Activated CD4-positive, alpha-beta T cell treated with anti-CD3 and anti-CD28 coated beads, Interleukin-10, Interleukin-2, amounts not matched to agents 100 ng/mL and 50 ng/mL, durations not matched to agents 16 hours and 8 hours (primary cell): ENCODE measurements around the gene SCAMP4.
"Not testable (repeated sequence)": the region's sequence is repeated elsewhere in the genome, so short reads cannot be mapped to it uniquely, and the experiment has no call there.

Source experiments
- DNase-seq: peaks from one replicate; pipeline ENCODE4 v3.0.0-alpha.2; 2020

Gene SCAMP4

DNA sequence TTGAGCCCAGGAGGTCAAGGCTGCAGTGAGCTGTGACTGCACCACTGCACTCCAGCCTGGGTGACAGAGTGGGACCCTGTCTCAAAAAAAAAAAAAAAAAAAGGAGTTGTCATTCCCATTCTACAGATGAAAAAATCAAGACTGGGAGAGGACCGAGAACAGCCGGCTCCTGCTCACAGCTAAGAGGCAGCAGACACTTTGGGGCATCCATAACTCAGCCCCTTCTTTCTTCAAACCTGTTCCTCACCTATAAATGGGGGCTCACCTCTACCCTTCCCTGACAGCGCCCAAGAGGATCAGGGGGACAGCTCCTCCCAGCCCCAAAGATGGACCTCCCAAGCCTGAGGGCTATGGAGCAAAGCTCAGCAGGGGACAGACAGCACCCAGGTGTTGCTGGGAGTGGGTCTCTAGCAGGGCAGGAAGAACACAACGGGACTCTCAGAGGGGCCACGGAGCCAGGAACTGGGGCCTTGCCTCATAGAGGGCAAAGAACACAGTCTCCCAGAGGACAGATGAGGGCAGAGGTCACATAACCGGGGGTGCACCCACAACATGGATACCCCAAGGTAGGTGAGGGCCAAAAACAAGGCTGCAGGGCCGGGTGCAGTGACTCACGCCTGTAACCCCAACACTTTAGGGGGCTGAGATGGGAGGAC lies 38.4 kb upstream of the SCAMP4 start:
- DNase-seq = no peak

DNA sequence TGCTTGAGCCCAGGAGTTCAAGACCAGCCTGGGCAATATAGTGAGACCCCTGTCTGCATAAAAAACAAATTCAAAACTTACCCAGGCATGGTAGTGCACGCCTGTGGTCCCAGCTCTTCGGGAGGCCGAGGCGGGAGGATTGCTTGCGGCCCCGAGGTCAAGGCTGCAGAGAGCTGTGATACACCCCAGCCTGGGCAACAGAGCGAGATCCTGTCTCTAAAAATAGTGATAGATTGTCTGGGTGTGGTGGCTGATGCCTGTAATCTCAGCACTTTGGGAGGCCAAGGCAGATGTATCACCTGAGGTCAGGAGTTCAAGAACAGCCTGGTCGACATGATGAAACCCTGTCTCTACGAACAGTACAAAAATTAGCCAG lies 37.9 kb upstream of the SCAMP4 start:
- DNase-seq = no peak

DNA sequence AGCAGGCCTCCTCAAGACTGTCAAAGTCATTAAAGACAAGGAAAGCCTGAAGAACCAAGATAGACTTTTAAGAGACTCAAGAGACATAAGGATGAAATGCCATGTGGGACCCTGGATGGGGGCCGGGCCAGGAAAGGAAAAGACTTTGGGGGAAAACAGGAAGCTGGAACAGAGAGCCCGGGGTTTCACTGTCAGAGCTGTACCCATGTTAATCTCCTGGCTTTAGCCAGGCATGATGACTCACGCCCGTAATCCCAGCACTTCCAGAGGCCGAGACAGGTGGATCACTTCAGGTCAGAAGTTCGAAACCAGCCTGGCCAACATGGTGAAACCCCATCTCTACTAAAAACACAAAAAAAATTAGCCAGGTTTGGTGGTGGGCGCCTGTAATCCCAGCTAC lies 36.2 kb upstream of the SCAMP4 start:
- no peak for DNase-seq

- no peak for DNase-seq
Measured at GRCh38 chr19:1871140-1871597, 34.0 kb upstream of the SCAMP4 start.

GRCh38 chr19:1871630-1872029 lies 33.6 kb upstream of the SCAMP4 start:
- DNase-seq = no peak

- no peak for DNase-seq
Measured at GRCh38 chr19:1872807-1873523, 32.2 kb upstream of the SCAMP4 start.

GRCh38 chr19:1873524-1874473 lies 31.4 kb upstream of the SCAMP4 start:
- DNase-seq = no peak

- peak; percentile 56 for DNase-seq
Measured at GRCh38 chr19:1874554-1875185, 30.5 kb upstream of the SCAMP4 start.

DNA sequence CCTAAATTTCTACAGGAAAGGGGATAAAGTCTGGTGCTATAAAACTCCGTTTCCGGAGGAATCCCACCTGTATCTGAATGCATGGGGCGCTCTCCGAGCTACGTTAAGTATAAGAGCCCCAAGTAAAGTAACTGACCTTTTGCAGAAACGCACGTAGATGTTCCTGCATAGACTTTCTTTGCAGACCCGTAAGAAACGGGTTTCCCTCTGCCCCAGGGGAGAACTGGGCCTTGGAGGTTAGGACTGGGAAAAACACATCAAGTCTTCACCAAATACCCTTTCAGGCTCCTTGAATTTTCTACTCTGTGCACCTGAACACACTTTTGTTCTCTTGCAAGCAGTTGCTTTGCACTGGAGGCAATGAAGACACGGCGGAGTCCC lies 29.9 kb upstream of the SCAMP4 start:
- not testable (repeated sequence) for DNase-seq

- peak; percentile 94 for DNase-seq
Measured at GRCh38 chr19:1875646-1876495, 29.3 kb upstream of the SCAMP4 start.

DNA sequence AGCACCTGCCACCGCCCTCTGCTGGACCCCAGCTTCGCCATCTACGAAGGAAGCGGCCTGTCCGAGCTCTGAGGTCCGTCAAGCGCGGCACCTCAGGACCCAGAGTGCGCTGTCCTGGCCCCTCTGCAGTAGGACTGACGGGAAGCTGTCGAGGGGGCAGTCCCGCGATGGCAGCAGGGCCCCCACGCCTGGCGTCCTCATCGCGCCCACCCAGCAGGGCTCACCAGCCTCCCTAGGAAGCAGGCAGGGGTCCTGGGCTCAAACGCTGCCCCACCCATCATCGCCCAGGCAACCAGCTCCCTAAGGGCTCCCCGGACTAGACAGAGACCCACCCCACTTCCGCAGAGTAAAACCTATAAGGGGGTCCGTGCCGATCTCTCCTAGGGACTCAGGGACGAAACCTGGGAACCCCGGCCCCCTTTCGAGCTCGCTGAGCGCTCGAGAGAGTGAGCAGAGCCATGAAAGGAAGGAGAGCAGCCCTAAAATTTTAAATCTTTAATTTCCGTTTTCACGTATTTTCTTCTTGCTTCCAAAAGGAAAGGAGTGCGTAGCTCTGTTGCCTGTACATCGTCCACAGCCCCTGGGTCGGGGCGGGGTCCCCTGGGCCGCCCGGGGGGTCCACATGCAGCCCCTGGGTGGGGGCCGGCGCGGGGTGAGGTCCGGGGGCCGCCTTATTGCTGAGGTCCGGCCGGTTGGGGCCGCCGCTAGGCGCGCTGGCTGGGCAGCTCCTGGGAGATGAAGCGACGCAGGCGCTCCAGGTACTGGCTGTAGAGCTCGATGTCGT lies 28.5 kb upstream of the SCAMP4 start:
- not testable (repeated sequence) for DNase-seq

DNA sequence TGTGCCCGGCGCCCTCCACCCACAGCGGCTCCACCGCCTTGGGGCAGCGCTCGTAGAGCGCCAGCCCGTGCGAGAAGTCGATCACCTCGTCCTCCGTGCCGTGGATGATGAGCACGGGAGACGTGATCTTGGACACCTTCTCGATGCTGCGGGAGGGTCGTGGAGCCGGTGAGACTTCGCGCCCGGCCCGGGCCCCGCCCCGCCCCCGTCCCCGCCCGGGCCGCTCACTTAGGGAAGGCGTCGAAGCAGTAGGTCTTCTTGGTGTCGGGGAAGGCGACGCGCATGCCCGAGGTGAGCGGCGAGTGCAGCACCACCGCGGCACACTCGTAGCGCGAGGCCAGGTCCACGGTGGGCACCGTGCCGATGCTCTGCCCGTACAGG lies 27.9 kb upstream of the SCAMP4 start:
- DNase-seq = not testable (repeated sequence)

- not testable (repeated sequence) for DNase-seq
Measured at GRCh38 chr19:1878583-1878982, 26.6 kb upstream of the SCAMP4 start.

GRCh38 chr19:1879982-1880381 lies 25.2 kb upstream of the SCAMP4 start:
- DNase-seq = not testable (repeated sequence)

DNA sequence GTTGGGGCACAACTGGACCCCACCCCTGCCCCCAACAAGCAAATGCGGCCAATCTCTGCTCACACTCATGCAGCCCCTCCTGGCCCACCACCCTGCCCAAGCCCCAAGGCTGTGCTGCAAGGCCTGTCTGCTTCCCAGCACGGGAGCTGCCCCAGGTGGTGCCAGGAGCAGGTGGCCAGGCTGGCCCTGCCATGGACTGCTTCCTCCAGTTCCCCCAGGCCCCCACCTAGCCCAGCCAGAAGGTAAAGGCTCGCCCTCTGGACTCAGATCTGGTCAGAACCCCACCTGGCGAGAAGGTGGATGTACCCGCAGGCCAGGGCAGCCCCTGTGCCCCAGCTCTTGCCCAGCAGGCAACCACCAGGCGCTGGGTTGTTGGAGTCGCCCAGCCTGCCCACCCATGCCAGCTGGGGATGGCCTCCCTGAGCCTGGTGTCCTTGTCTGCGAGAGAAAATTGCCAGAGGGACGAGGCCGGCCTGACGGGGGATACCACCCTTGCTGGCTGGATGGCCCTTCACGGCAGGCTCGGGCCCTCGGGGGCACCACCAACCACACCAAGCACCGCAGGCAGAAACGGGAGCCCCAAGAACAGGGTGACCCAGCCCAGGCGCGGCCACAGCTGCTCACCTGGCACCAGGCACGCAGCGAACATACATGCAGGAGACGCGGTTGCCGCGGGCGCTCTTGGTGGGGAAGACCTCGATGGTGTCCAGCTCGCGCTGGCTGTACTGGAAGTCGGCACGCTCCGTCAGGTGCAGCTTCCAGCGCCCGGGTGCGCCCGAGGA lies 24.4 kb upstream of the SCAMP4 start:
- no peak for DNase-seq

DNA sequence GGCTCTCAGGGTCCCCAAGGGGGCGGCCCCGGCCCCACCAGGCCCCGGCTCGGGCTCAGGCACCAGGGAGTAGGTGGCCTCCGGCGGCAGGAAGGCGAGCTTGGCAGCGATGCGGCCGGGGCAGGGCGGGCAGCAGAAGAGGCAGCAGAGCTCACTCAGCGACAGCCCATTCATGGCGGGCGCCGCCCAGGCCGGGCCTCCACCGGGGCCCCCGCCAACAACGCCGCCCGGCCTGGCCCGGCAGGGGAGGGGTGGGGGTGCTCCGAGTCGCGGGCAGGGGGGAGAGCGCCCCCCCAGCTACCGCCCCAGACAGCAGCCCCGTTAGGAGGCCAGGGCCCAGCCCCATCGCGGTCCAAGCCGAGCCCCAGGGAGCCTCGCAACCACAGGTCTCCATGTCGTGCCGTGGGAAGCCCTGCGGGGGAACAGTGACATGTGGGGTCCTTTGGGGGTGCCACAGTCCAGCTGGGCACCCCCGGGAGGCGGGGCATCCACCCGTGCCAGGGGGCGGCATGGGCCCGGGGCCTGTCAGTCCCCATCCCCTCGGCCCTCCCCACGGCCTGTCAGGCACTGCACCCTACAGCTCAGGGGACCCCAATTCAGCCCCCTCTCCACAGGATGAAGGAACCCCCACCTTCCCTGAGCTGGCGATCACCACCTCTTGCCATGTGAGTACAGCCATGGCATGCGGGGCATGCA lies 23.7 kb upstream of the SCAMP4 start:
- DNase-seq = not testable (repeated sequence)

DNA sequence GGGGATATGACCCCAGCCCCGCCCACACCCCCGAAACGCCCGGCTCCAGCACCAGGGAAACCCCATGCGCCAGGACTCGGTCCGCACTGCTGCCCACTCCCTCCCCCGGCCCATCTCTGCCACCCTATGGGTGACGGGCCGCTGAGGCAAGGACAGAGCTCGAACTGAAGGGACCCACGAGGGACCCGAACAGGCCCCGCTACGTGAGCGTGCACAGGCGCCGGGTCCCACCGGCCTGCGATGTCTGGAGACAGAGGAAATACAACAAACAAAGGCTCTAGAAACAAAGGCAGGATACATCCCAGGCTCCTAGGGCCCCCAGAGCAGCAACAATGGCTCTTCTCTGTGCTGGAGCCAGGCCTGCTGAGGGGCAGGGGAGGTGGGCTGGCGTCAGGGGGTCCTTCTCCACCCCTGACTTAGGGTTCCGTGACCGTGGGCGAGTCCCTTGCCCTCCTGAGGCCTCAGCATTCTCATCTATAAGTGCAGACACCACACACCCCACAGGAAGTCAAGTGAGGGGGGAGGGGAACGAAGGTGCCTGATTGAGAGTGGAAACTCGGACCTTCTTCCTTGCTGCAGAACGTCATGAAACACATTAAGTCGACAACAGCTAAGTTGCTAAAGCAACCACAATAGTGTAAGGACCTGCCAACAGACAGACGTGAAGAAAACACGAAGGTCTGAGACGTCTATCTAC lies 23.0 kb upstream of the SCAMP4 start:
- DNase-seq = peak; percentile 88

DNA sequence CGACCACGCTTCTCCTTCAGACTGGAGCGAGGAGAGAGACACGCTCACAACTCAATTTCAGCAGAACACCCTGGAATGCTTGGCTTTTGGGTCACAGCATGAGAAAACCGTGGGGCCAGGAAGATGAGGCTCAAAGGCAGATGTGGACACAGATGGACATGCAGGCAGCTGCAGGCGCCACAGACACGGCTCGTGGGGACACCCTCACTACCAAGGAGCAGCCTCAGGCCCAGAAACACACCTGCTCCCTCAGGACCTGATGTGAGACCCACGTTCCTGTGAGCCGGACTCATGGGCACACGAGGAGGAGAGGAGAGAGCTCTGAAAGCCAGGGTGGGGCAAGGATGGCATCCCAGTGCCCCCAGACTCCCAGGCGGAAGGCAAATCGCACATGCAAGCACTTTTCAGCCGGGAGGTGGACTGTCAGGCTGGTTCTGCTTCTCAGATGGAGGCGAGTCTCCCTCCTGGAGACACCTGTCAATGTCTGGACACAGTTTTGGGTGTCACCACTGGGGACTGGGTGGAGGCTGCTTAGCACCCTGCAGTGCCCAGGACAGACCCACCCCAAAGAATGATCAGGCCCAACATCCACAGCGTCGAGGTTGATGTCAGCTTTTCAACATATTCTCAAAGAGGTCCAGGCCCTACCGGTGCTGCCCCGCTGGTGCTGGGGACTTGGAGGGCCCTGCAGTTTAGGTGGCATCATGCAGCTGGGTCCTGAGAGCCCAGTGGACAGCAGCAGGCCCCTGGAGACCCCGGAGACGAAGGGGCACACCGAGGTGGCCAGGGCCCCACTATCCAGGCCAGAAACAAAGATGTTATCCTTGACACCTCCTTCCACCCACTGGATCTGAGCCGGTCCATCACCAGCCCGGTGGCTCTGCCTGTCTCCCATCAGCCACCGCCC lies 22.2 kb upstream of the SCAMP4 start:
- no peak for DNase-seq
